Natural killer cell (primary cell): ENCODE data around the gene ZNF574. TPM values are rescaled to one million over a fixed set of nuclear protein-coding genes. Genes with fewer than 3 reads are reported as not detected.

Experiments used
- ATAC-seq, 3 donors: fragments of 150-1000 bp in 2 of 3; fragments of 200-7000 bp in 1 of 3; cut with Tn5 transposase; 1 replicate in 1 of 3; 2 replicates in 2 of 3; pipeline ENCODE4 v1.10.0; 2021; ENCODE audit warnings: mild to moderate bottlenecking in 2 of 3, moderate library complexity in 2 of 3
- DNase-seq, 2 donors: peaks; one replicate each; pipeline versions ENCODE4 v3.0.0 to v3.0.0-alpha.2; 2013 to 2021; ENCODE audit warnings: mixed read lengths in 1 of 2
- H3K27ac ChIP-seq: one replicate; pipeline ENCODE4 v1.5.1; 2013; ENCODE audit warnings: mild to moderate bottlenecking, low read length
- H3K27me3 ChIP-seq: one replicate; pipeline ENCODE4 v1.6.1; 2013; ENCODE audit warnings: low read length; ENCODE audit not compliant: control insufficient read depth, insufficient read depth
- H3K36me3 ChIP-seq: one replicate; pipeline ENCODE4 v1.6.1; 2013; ENCODE audit warnings: low read length; ENCODE audit not compliant: control insufficient read depth, insufficient read depth
- H3K4me1 ChIP-seq: one replicate; pipeline ENCODE4 v1.6.1; 2013; ENCODE audit warnings: low read length; ENCODE audit not compliant: control insufficient read depth, insufficient read depth
- H3K4me3 ChIP-seq: one replicate; pipeline ENCODE4 v1.5.1; 2013; ENCODE audit warnings: low read length
- H3K9me3 ChIP-seq: one replicate; pipeline ENCODE4 v1.6.1; 2013; ENCODE audit warnings: low read length; ENCODE audit not compliant: control insufficient read depth, insufficient read depth
- H3K27ac Mint-ChIP-seq, 2 donors: one replicate each; pipeline ENCODE4 v1.8.0; 2022; ENCODE audit warnings: mild to moderate bottlenecking in 2 of 2, mixed read lengths in 2 of 2, moderate library complexity in 1 of 2
- H3K27me3 Mint-ChIP-seq, 2 donors: one replicate each; pipeline ENCODE4 v1.8.0; 2022; ENCODE audit warnings: low read depth in 2 of 2, mixed read lengths in 2 of 2
- H3K36me3 Mint-ChIP-seq: one replicate; pipeline ENCODE4 v1.8.0; 2022; ENCODE audit warnings: mixed read lengths
- H3K4me1 Mint-ChIP-seq, 2 donors: one replicate each; pipeline ENCODE4 v1.8.0; 2022; ENCODE audit warnings: mixed read lengths in 2 of 2
- H3K4me3 Mint-ChIP-seq: one replicate; pipeline ENCODE4 v1.8.0; 2022; ENCODE audit warnings: mild to moderate bottlenecking, moderate library complexity, mixed read lengths
- H3K9me3 Mint-ChIP-seq, 2 donors: one replicate each; pipeline ENCODE4 v1.8.0; 2022; ENCODE audit warnings: mixed read lengths in 2 of 2
- WGBS: methylation state at CpG from one replicate; pipeline ENCODE4 v1.1.7; 2013; ENCODE audit warnings: missing lambda C conversion rate; ENCODE audit not compliant: insufficient coverage; 5-methylcytosine and 5-hydroxymethylcytosine counted together
- intact Hi-C: fragments of 100-400 bp; cut with micrococcal nuclease; formaldehyde crosslinking; loops from one replicate; pipeline ENCODE4 v1.14.2; 2022
- total RNA-seq, 4 donors: library from RNA; stranded (reverse); fragments of 120-200 nt in 1 of 4; gene quantifications; one replicate each; pipeline versions ENCODE4 v1.2.3 to v1.2.4, GENCODE V29; 2013 to 2022
- TF ChIP-seq, protein P1 (sequence below): fragments of 200-600 bp; IDR thresholded peaks from one replicate; pipeline ENCODE4 v1.8.0; 2022; ENCODE audit warnings: antibody characterized with exemption

Gene ZNF574
- total RNA-seq, 3 donors from 2014 or later (not counting 1 experiment from before 2014, with no cell fraction given) = 21.6 to 23.7 (median 23.1) TPM

GRCh38 chr19:42066075-42066754 is 9.8 kb upstream of the ZNF574 start:
- no peaks in the 10 kb centered on the region for H3K4me1 Mint-ChIP-seq
- H3K27ac Mint-ChIP-seq = no peak overlapping the region
- no peak overlapping the region for H3K27ac ChIP-seq
- ATAC-seq (no peak), DNase-seq (no peak)
- TF ChIP-seq, protein P1, sequence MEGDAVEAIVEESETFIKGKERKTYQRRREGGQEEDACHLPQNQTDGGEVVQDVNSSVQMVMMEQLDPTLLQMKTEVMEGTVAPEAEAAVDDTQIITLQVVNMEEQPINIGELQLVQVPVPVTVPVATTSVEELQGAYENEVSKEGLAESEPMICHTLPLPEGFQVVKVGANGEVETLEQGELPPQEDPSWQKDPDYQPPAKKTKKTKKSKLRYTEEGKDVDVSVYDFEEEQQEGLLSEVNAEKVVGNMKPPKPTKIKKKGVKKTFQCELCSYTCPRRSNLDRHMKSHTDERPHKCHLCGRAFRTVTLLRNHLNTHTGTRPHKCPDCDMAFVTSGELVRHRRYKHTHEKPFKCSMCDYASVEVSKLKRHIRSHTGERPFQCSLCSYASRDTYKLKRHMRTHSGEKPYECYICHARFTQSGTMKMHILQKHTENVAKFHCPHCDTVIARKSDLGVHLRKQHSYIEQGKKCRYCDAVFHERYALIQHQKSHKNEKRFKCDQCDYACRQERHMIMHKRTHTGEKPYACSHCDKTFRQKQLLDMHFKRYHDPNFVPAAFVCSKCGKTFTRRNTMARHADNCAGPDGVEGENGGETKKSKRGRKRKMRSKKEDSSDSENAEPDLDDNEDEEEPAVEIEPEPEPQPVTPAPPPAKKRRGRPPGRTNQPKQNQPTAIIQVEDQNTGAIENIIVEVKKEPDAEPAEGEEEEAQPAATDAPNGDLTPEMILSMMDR = no peak
- no peaks in the 10 kb centered on the region for H3K9me3 ChIP-seq
- H3K36me3 ChIP-seq = no peaks in the 10 kb centered on the region
- H3K4me3 Mint-ChIP-seq = no peak overlapping the region
- H3K4me3 ChIP-seq = no peak overlapping the region
- peaks cover 8% of the 10 kb centered on the region for H3K4me1 ChIP-seq
- H3K27me3 ChIP-seq = peaks cover 10% of the 10 kb centered on the region
- no peaks in the 10 kb centered on the region for H3K9me3 Mint-ChIP-seq
- peaks cover 0 to 10% of the 10 kb centered on the region in 2 donors for H3K27me3 Mint-ChIP-seq
- no peaks in the 10 kb centered on the region for H3K36me3 Mint-ChIP-seq
- 84% methylated on average over 6 of the region's 9 CpGs for WGBS
- intact Hi-C loops = no loop called here

DNA sequence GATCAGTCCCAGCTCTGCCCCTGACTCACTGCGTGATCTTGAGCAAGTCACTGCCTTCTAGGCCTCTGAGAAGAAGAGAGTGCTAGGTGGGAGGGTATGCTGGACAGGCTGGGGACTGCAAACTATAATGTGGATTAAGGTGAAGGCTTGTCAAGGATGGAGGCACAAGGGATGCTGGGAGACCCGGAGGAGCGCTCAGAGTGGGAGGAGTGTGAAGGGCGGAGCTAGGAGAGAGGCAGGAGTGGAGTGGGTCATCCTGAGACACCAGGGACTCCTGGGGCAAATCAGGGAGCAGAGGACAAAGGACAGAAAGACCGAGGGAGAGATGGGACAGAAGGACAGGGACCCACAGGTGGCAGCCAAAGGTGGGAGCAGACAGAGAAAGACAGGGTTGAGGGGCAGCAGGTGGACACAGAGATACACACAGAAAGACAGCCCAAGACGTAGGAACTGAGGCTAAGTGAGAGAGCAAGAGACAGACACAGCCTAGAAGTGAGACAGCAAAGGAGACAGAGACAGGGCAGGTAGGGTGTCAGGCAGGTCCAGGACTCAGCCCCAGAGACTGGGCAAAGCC is 8.6 kb upstream of the ZNF574 start:
- 88% methylated on average over 6 of the region's 6 CpGs for WGBS
- ATAC-seq = no peak

DNA sequence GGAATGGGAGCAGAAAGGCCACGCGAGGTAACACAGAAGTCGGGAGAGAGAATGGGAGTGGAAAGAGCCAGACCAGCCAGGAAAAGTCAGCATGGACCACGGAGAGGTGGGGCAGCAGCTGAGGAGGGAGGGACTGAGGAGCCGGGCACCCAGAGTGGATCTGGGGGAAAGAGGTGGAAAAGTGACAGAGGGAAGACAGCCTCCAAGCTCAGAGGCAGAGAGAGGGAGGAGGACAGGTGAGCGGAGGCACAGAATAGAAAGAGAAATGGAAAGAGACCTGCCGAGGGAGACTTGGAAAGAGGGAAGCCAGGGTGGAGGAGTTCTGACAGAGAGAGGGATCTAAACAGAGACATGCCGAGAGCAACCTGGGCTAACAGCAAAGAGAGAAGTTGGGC is 7.6 kb upstream of the ZNF574 start:
- Histone ChIP-seq H3K4me1 (peaks cover 8% of the 10 kb centered on the region), H3K27ac (no peak overlapping the region), H3K9me3 (no peaks in the 10 kb centered on the region), H3K27me3 (peaks cover 10% of the 10 kb centered on the region), H3K36me3 (no peaks in the 10 kb centered on the region), H3K4me3 (no peak overlapping the region)
- Mint-ChIP-seq H3K4me3 (no peak overlapping the region), H3K27me3 (peaks cover 0 to 16% of the 10 kb centered on the region in 2 donors), H3K27ac (no peak overlapping the region), H3K36me3 (no peaks in the 10 kb centered on the region), H3K9me3 (no peaks in the 10 kb centered on the region), H3K4me1 (no peaks in the 10 kb centered on the region)
- DNase-seq (no peak), ATAC-seq (no peak)
- WGBS = 70% methylated on average over 8 of the region's 8 CpGs
- TF ChIP-seq, protein P1 = no peak
- intact Hi-C loops = no loop called here

More for the DNA sequence above, 8.6 kb upstream of the ZNF574 start:
- Mint-ChIP-seq H3K27ac (no peak overlapping the region), H3K4me1 (no peaks in the 10 kb centered on the region), H3K4me3 (no peak overlapping the region), H3K27me3 (peaks cover 0 to 16% of the 10 kb centered on the region in 2 donors), H3K36me3 (no peaks in the 10 kb centered on the region), H3K9me3 (no peaks in the 10 kb centered on the region)
- Histone ChIP-seq H3K4me1 (peaks cover 8% of the 10 kb centered on the region), H3K27ac (no peak overlapping the region), H3K9me3 (no peaks in the 10 kb centered on the region), H3K36me3 (no peaks in the 10 kb centered on the region), H3K4me3 (no peak overlapping the region), H3K27me3 (peaks cover 10% of the 10 kb centered on the region)
- TF ChIP-seq, protein P1 = no peak
- intact Hi-C loops = no loop called here
- DNase-seq = no peak
